Naive thymus-derived CD8-positive, alpha-beta T cell (primary cell): ENCODE data around the gene SCFD2. TPM values are rescaled to one million over a fixed set of nuclear protein-coding genes. Genes with fewer than 3 reads are reported as not detected.
A peak's percentile ranks its signal among the peaks of the same experiment; 100 is the strongest.
"Not testable (repeated sequence)": the region's sequence is repeated elsewhere in the genome, so short reads cannot be mapped to it uniquely, and the experiment has no call there.

ENCODE experiments used
- ATAC-seq, 2 donors: fragments of 150-1000 bp; cut with Tn5 transposase in 1 of 2; sonication (Bioruptor Pico), chemical (Tn5 transposase) in 1 of 2; 1 replicate in 1 of 2; 2 replicates in 1 of 2; pipeline ENCODE4 v1.10.0; 2021; ENCODE audit warnings: mild to moderate bottlenecking in 2 of 2, moderate library complexity in 2 of 2
- POLR2A ChIA-PET: fragments of 350-600 bp; sonication (Branson Sonifier 250); formaldehyde crosslinking; loops from one replicate; lab custom pipeline; 2021; ENCODE audit warnings: antibody characterized with exemption; lab: Charles Lee
- DNase-seq, 10 donors: peaks; one replicate each; pipeline versions ENCODE4 v3.0.0 to v3.0.0-alpha.2; 2020 to 2022
- H3K27ac Mint-ChIP-seq, 10 donors: one replicate each; pipeline ENCODE4 v1.8.0; 2020 to 2022; ENCODE audit warnings: mild to moderate bottlenecking in 10 of 10, mixed read lengths in 10 of 10, moderate library complexity in 4 of 10, inconsistent platforms in 1 of 10
- H3K27me3 Mint-ChIP-seq, 5 donors: one replicate each; pipeline ENCODE4 v1.8.0; 2021 to 2022; ENCODE audit warnings: mixed read lengths in 5 of 5
- H3K36me3 Mint-ChIP-seq, 3 donors: one replicate each; pipeline ENCODE4 v1.8.0; 2020 to 2022; ENCODE audit warnings: mixed read lengths in 3 of 3, mild to moderate bottlenecking in 2 of 3, inconsistent platforms in 1 of 3
- H3K4me1 Mint-ChIP-seq, 4 donors: one replicate each; pipeline ENCODE4 v1.8.0; 2021 to 2022; ENCODE audit warnings: mixed read lengths in 4 of 4
- H3K4me3 Mint-ChIP-seq, 10 donors: one replicate each; pipeline ENCODE4 v1.8.0; 2020 to 2022; ENCODE audit warnings: mild to moderate bottlenecking in 10 of 10, mixed read lengths in 10 of 10, moderate library complexity in 6 of 10, inconsistent platforms in 1 of 10
- H3K9me3 Mint-ChIP-seq, 9 donors: one replicate each; pipeline ENCODE4 v1.8.0; 2020 to 2022; ENCODE audit warnings: mixed read lengths in 9 of 9, mild to moderate bottlenecking in 3 of 9, inconsistent platforms in 1 of 9, moderate library complexity in 1 of 9
- polyA plus RNA-seq, 3 donors: library from polyadenylated mRNA; unstranded; fragments of 300-500 nt; fragmentation: Illumina TruSeq; gene quantifications; one replicate each; pipeline ENCODE4 v1.2.3, GENCODE V29; 2021
- total RNA-seq, 8 experiments: library from RNA in 2 of 8; stranded (reverse) in 2 of 8; gene quantifications; one replicate each; pipeline ENCODE4 v1.2.3 and lab custom pipeline; 2021 to 2026

SCFD2 gene
- total and polyA plus RNA-seq, 5 experiments from 2014 or later, result 14.3 to 21.7 (median 17.2) TPM

- ATAC-seq, result no peak
- H3K27ac Mint-ChIP-seq, result no peak overlapping the region
- peaks cover 0 to 14% (median 0%) of the 10 kb centered on the region in 9 donors for H3K9me3 Mint-ChIP-seq
- no peak overlapping the region for H3K4me3 Mint-ChIP-seq
- DNase-seq, result no peak
- POLR2A ChIA-PET, result no interaction called here
- peaks cover 2 to 12% (median 6%) of the 10 kb centered on the region in 4 donors for H3K4me1 Mint-ChIP-seq
- H3K27me3 Mint-ChIP-seq, result no peaks in the 10 kb centered on the region
- H3K36me3 Mint-ChIP-seq, result peaks cover 9 to 44% (median 30%) of the 10 kb centered on the region in 3 donors
Measured at GRCh38 chr4:53281438-53281837, 84.4 kb downstream of the SCFD2 start.

- Mint-ChIP-seq H3K36me3 (peaks cover 9 to 44% (median 30%) of the 10 kb centered on the region in 3 donors), H3K9me3 (peaks cover 0 to 14% (median 0%) of the 10 kb centered on the region in 9 donors), H3K27ac (peak overlapping the region in 1 of 10 donors; percentile 12), H3K4me3 (no peak overlapping the region), H3K27me3 (no peaks in the 10 kb centered on the region), H3K4me1 (peaks cover 2 to 8% (median 4%) of the 10 kb centered on the region in 4 donors)
- POLR2A ChIA-PET, result no interaction called here
- ATAC-seq (no peak), DNase-seq (no peak)
Measured at GRCh38 chr4:53280846-53281245, 85.0 kb downstream of the SCFD2 start.

GRCh38 chr4:53274609-53275268 lies 91.1 kb downstream of the SCFD2 start:
- Mint-ChIP-seq H3K4me3 (no peak overlapping the region), H3K27me3 (no peaks in the 10 kb centered on the region), H3K4me1 (peaks cover 0 to 2% (median 0%) of the 10 kb centered on the region in 4 donors), H3K36me3 (peaks cover 0 to 52% (median 41%) of the 10 kb centered on the region in 3 donors), H3K9me3 (peaks cover 0 to 13% (median 0%) of the 10 kb centered on the region in 9 donors), H3K27ac (peak overlapping the region in 2 of 10 donors; percentile 11 to 37)
- POLR2A ChIA-PET, result no interaction called here
- DNase-seq (no peak), ATAC-seq (no peak)

GRCh38 chr4:53273726-53274125 lies 92.1 kb downstream of the SCFD2 start:
- ATAC-seq (no peak), DNase-seq (no peak)
- H3K4me1 Mint-ChIP-seq, result peaks cover 0 to 1% (median under 1%) of the 10 kb centered on the region in 4 donors
- POLR2A ChIA-PET, result no interaction called here
- H3K9me3 Mint-ChIP-seq, result peaks cover 0 to 11% (median 0%) of the 10 kb centered on the region in 9 donors
- H3K36me3 Mint-ChIP-seq, result peaks cover 2 to 52% (median 37%) of the 10 kb centered on the region in 3 donors
- H3K4me3 Mint-ChIP-seq, result no peak overlapping the region
- H3K27me3 Mint-ChIP-seq, result no peaks in the 10 kb centered on the region
- H3K27ac Mint-ChIP-seq, result peak overlapping the region in 1 of 10 donors; percentile 19

GRCh38 chr4:53267026-53267425 lies 98.8 kb downstream of the SCFD2 start:
- ATAC-seq, result no peak
- Mint-ChIP-seq H3K36me3 (peaks cover 21 to 49% (median 44%) of the 10 kb centered on the region in 3 donors), H3K4me3 (no peak overlapping the region), H3K27ac (no peak overlapping the region), H3K4me1 (peaks cover 0 to 10% (median 3%) of the 10 kb centered on the region in 4 donors), H3K27me3 (no peaks in the 10 kb centered on the region), H3K9me3 (peaks cover 0 to 18% (median 10%) of the 10 kb centered on the region in 9 donors)
- no peak for DNase-seq
- POLR2A ChIA-PET, result interaction anchor here (0.6 kb wide), 1 partner anchor 122 kb away, joined by 3 read pairs; no protein-coding TSS in a partner anchor

GRCh38 chr4:53255986-53256385 lies 109.9 kb downstream of the SCFD2 start:
- Mint-ChIP-seq H3K9me3 (peaks cover 5 to 52% (median 27%) of the 10 kb centered on the region in 9 donors), H3K36me3 (peaks cover 17 to 29% (median 25%) of the 10 kb centered on the region in 3 donors)
- H3K4me3 Mint-ChIP-seq, DNase-seq, H3K4me1 Mint-ChIP-seq, H3K27ac Mint-ChIP-seq, POLR2A ChIA-PET, H3K27me3 Mint-ChIP-seq, ATAC-seq: not testable (repeated sequence)

- POLR2A ChIA-PET, result no interaction called here
- Mint-ChIP-seq H3K27ac (no peak overlapping the region), H3K4me3 (no peak overlapping the region), H3K36me3 (peaks cover 38 to 52% (median 39%) of the 10 kb centered on the region in 3 donors), H3K9me3 (peaks cover 8 to 35% (median 25%) of the 10 kb centered on the region in 9 donors), H3K4me1 (peaks cover 4 to 35% (median 21%) of the 10 kb centered on the region in 4 donors), H3K27me3 (no peaks in the 10 kb centered on the region)
- DNase-seq (no peak), ATAC-seq (no peak)
Measured at GRCh38 chr4:53240573-53240972, 125.3 kb downstream of the SCFD2 start.

GRCh38 chr4:53238352-53238751 lies 127.5 kb downstream of the SCFD2 start:
- H3K4me3 Mint-ChIP-seq, H3K27ac Mint-ChIP-seq, POLR2A ChIA-PET, ATAC-seq, H3K27me3 Mint-ChIP-seq, DNase-seq: not testable (repeated sequence)
- peaks cover 12 to 37% (median 16%) of the 10 kb centered on the region in 4 donors for H3K4me1 Mint-ChIP-seq
- peaks cover 0 to 13% (median 6%) of the 10 kb centered on the region in 9 donors for H3K9me3 Mint-ChIP-seq
- peaks cover 17 to 45% (median 28%) of the 10 kb centered on the region in 3 donors for H3K36me3 Mint-ChIP-seq

- H3K36me3 Mint-ChIP-seq, result peaks cover 12 to 44% (median 24%) of the 10 kb centered on the region in 3 donors
- H3K27ac Mint-ChIP-seq, ATAC-seq, H3K9me3 Mint-ChIP-seq, DNase-seq, H3K4me3 Mint-ChIP-seq, POLR2A ChIA-PET, H3K27me3 Mint-ChIP-seq: not testable (repeated sequence)
- H3K4me1 Mint-ChIP-seq, result peaks cover 9 to 32% (median 15%) of the 10 kb centered on the region in 4 donors
Measured at GRCh38 chr4:53237811-53238210, 128.1 kb downstream of the SCFD2 start.

- H3K9me3 Mint-ChIP-seq, H3K27ac Mint-ChIP-seq, H3K4me3 Mint-ChIP-seq, POLR2A ChIA-PET, DNase-seq, ATAC-seq, H3K27me3 Mint-ChIP-seq: not testable (repeated sequence)
- peaks cover 14 to 38% (median 20%) of the 10 kb centered on the region in 3 donors for H3K36me3 Mint-ChIP-seq
- H3K4me1 Mint-ChIP-seq, result peaks cover 4 to 20% (median 16%) of the 10 kb centered on the region in 4 donors
Measured at GRCh38 chr4:53236624-53237023, 129.2 kb downstream of the SCFD2 start.

- H3K4me3 Mint-ChIP-seq, result no peak overlapping the region
- ATAC-seq, result no peak
- DNase-seq, result no peak
- H3K36me3 Mint-ChIP-seq, result peaks cover 10 to 40% (median 23%) of the 10 kb centered on the region in 3 donors
- peaks cover 2 to 20% (median 10%) of the 10 kb centered on the region in 4 donors for H3K4me1 Mint-ChIP-seq
- peaks cover 0 to 5% (median 0%) of the 10 kb centered on the region in 9 donors for H3K9me3 Mint-ChIP-seq
- POLR2A ChIA-PET, result no interaction called here
- H3K27ac Mint-ChIP-seq, result no peak overlapping the region
- no peaks in the 10 kb centered on the region for H3K27me3 Mint-ChIP-seq
Measured at GRCh38 chr4:53235547-53235946, 130.3 kb downstream of the SCFD2 start.

- peaks cover 5 to 37% (median 21%) of the 10 kb centered on the region in 3 donors for H3K36me3 Mint-ChIP-seq
- no peaks in the 10 kb centered on the region for H3K27me3 Mint-ChIP-seq
- ATAC-seq, result no peak
- H3K9me3 Mint-ChIP-seq, result peaks cover 0 to 5% (median 0%) of the 10 kb centered on the region in 9 donors
- no peak overlapping the region for H3K27ac Mint-ChIP-seq
- no peak for DNase-seq
- POLR2A ChIA-PET, result no interaction called here
- H3K4me3 Mint-ChIP-seq, result no peak overlapping the region
- peaks cover 2 to 20% (median 10%) of the 10 kb centered on the region in 4 donors for H3K4me1 Mint-ChIP-seq
Measured at GRCh38 chr4:53234669-53235068, 131.2 kb downstream of the SCFD2 start.

- peaks cover 0 to 5% (median 0%) of the 10 kb centered on the region in 9 donors for H3K9me3 Mint-ChIP-seq
- H3K4me3 Mint-ChIP-seq, result no peak overlapping the region
- DNase-seq, result no peak
- ATAC-seq, result no peak
- H3K27ac Mint-ChIP-seq, result no peak overlapping the region
- H3K4me1 Mint-ChIP-seq, result peaks cover 2 to 20% (median 10%) of the 10 kb centered on the region in 4 donors
- H3K36me3 Mint-ChIP-seq, result peaks cover 5 to 37% (median 19%) of the 10 kb centered on the region in 3 donors
- no peaks in the 10 kb centered on the region for H3K27me3 Mint-ChIP-seq
- POLR2A ChIA-PET, result no interaction called here
Measured at GRCh38 chr4:53234111-53234510, 131.8 kb downstream of the SCFD2 start.
